Inflammatory macrophage (primary cell): ENCODE measurements around the gene LAMP1.
"Not testable (repeated sequence)": the region's sequence is repeated elsewhere in the genome, so short reads cannot be mapped to it uniquely, and the experiment has no call there.

Experiments
- DNase-seq, 2 donors: peaks; one replicate each; pipeline ENCODE4 v3.0.0-alpha.2; 2020 to 2022

Gene LAMP1

GRCh38 chr13:113298043-113298945 is 1.3 kb downstream of the LAMP1 start:
- peak; percentile 35 to 56 for DNase-seq

- DNase-seq, result peak; percentile 81 to 86
Measured at GRCh38 chr13:113299951-113300350, 2.9 kb downstream of the LAMP1 start.

GRCh38 chr13:113302986-113303385 is 5.9 kb downstream of the LAMP1 start:
- peak; percentile 58 to 84 for DNase-seq

- DNase-seq, result no peak
Measured at GRCh38 chr13:113304121-113304520, 7.1 kb downstream of the LAMP1 start.

- DNase-seq, result no peak
Measured at GRCh38 chr13:113305208-113305607, 8.2 kb downstream of the LAMP1 start.

- DNase-seq, result no peak
Measured at GRCh38 chr13:113307491-113307890, 10.5 kb downstream of the LAMP1 start.

- no peak for DNase-seq
Measured at GRCh38 chr13:113309473-113309872, 12.4 kb downstream of the LAMP1 start.

GRCh38 chr13:113314112-113314511 is 17.1 kb downstream of the LAMP1 start:
- not testable (repeated sequence) for DNase-seq

GRCh38 chr13:113314895-113315470 is 17.9 kb downstream of the LAMP1 start:
- peak; percentile 42 to 45 for DNase-seq

- no peak for DNase-seq
Measured at GRCh38 chr13:113315992-113316391, 19.0 kb downstream of the LAMP1 start.

GRCh38 chr13:113317031-113317430 is 20.0 kb downstream of the LAMP1 start:
- no peak for DNase-seq

GRCh38 chr13:113318956-113319355 is 21.9 kb downstream of the LAMP1 start:
- no peak for DNase-seq

GRCh38 chr13:113319371-113319770 is 22.3 kb downstream of the LAMP1 start:
- DNase-seq, result no peak

- DNase-seq, result no peak
Measured at GRCh38 chr13:113320226-113320875, 23.3 kb downstream of the LAMP1 start.

- DNase-seq, result no peak
Measured at GRCh38 chr13:113321546-113321945, 24.5 kb downstream of the LAMP1 start.

- no peak for DNase-seq
Measured at GRCh38 chr13:113322043-113322461, 25.0 kb downstream of the LAMP1 start.

GRCh38 chr13:113322890-113323651 is 26.0 kb downstream of the LAMP1 start:
- DNase-seq, result no peak

GRCh38 chr13:113323869-113324268 is 26.8 kb downstream of the LAMP1 start:
- no peak for DNase-seq

GRCh38 chr13:113324398-113324797 is 27.4 kb downstream of the LAMP1 start:
- DNase-seq, result no peak

GRCh38 chr13:113325779-113326178 is 28.7 kb downstream of the LAMP1 start:
- no peak for DNase-seq

GRCh38 chr13:113327391-113327765 is 30.3 kb downstream of the LAMP1 start:
- DNase-seq, result no peak

GRCh38 chr13:113327766-113328471 is 30.9 kb downstream of the LAMP1 start:
- no peak for DNase-seq
